Stimulated activated CD4-positive, alpha-beta T cell treated with anti-CD3 and anti-CD28 coated beads, Interleukin-4, amount 100 ng/mL, for 48 hours (primary cell): ENCODE results near the gene RSPH10B2.
A peak's percentile ranks its signal among the peaks of the same experiment; 100 is the strongest.
"Not testable (repeated sequence)": the region's sequence is repeated elsewhere in the genome, so short reads cannot be mapped to it uniquely, and the experiment has no call there.

ENCODE experiments used
- DNase-seq, 2 donors: peaks; one replicate each; pipeline ENCODE4 v3.0.0-alpha.2; 2020; ENCODE audit warnings: low read depth in 2 of 2

RSPH10B2 gene

DNA sequence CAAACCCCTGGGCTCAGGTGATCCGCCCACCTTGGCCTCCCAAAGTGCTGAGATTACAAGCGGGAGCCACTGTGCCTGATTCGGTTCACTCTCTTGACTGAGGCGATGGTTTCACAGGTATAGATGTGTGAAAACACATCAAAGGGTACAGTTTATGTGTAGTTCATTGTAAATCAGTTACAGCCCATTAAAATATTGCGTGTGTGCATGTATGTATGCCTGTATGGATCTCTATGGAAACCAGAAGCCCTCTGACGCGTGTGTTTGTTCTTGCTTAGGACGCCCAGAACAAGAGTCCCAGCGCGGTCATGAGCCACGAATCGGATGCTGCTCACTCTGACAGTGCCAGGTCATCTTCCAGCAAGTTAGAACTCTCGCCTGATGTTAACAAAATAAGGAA is 35.5 kb downstream of the RSPH10B2 start:
- not testable (repeated sequence) for DNase-seq

- DNase-seq, result not testable (repeated sequence)
These were observed 38.4 kb downstream of the RSPH10B2 start for GRCh38 chr7:6792113-6792872.

- DNase-seq, result not testable (repeated sequence)
These were observed 40.4 kb downstream of the RSPH10B2 start for GRCh38 chr7:6794276-6794675.

DNA sequence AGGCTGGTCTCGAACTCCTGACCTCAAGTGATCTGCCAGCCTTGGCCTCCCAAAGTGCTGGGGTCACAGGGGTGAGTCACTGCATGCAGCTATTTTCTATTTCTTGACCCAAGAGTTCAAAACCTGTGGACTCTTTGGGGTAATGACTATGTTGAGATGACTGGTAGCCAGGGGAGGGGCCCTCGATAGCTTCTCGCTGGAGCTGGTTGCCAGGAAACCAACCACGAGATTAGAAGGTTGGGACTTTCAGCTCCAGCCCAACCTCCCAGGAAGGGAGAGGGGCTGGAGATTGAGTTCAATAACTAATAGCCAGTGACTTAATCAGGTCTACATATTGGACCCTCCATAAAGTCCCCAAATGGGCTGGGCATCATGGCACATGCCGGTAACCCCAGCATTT is 43.3 kb downstream of the RSPH10B2 start:
- not testable (repeated sequence) for DNase-seq

DNA sequence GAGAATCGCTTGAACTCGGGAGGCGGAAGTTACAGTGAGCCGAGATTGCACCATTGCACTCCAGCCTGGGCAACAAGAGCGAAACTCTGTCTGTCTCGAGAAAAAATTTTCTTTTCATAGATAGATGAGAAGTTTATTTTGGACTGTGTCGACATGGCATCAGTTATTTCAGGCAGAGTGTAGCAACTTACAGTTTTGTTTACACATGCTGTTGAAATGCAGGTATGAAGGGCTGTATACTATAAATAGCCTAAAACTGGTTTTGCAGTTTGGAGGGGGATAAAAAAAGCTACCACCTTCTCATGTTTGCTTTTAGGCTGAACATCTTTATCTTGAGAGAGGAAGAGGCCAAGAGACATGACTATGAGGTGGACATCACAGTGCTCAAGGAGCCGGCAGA is 44.1 kb downstream of the RSPH10B2 start:
- DNase-seq, result not testable (repeated sequence)

DNA sequence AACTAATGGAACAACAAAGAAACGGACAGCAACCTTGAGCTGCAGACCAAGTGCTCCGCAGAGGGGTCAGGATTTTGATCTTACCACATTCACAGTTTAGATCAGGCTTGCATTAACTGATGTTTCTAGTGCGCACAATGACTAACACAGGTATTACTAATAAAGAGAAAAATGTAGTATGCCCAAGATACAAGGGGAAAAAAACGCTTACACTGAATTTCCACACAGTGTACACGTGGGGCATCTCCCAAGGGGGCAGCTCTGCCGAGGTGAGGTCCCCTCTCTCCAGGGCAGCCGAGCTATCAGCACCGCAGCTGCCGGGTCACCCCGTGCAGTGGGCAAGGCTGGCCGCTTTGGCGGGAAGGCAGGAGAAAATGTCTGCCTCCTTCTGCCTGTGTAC is 46.0 kb downstream of the RSPH10B2 start:
- not testable (repeated sequence) for DNase-seq

GRCh38 chr7:6800331-6800730 is 46.4 kb downstream of the RSPH10B2 start:
- DNase-seq, result not testable (repeated sequence)

DNA sequence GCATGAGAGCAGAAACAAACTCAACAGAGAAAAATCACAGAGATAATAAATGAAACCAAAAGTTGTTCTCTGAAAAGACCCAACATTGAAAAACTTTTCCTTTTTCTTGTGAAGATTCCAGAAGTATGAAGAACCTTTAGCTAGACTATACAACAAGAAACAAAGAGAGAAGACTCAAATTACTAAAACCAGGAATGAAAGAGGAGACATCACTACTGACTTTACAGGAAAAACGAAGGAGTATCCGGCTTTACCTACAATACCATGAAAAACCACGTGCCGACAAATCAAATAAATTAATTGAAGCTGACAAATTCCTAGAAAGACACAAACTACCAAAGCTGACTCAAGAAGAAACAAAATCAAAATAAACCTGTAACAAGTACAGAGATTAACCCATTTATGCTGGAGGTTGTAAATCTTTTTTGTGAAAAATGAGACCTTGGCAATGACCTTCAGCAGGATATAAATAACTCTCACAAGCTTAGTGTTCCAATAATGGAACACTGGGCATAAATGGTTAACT is 53.6 kb downstream of the RSPH10B2 start:
- DNase-seq, result not testable (repeated sequence)

- DNase-seq, result not testable (repeated sequence)
These were observed 54.1 kb downstream of the RSPH10B2 start for GRCh38 chr7:6807959-6808358.

DNA sequence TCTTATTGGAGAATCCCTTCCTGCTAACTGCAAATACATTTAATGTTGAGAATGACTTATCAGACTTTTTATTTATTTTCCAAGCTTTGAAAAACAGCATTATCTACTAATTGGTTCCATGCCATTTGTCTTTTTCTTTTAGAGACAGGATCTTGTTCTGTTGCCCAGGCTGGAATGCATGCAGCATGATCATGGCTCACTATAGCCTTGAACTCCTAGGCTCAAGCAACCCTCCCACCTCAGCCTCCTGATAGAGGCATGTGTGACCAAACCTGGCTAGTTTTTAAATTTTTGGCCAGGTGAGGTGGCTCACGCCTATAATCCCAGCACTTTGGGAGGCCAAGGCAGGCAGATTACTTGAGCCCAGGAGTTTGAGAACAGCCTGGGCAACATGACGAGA is 59.1 kb downstream of the RSPH10B2 start:
- not testable (repeated sequence) for DNase-seq

DNA sequence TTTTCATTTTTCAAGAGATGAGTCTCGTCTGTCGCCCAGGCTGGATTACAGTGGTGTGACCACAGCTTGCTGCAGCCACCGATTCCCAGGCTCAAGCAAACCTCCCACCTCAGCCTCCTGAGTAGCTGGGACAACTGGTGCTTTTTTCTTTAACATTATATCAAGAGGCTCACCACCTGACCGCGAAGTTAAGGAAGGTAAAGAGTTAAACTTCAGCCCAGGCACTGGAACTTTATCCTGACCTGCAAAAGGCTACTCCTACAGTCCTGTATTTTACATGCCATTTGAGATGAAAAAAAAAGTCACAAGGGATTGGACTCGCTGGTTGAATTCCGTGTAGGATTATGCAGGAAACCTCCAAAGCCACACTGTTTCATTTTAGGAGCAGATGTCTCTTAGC is 61.6 kb downstream of the RSPH10B2 start:
- DNase-seq, result not testable (repeated sequence)

DNA sequence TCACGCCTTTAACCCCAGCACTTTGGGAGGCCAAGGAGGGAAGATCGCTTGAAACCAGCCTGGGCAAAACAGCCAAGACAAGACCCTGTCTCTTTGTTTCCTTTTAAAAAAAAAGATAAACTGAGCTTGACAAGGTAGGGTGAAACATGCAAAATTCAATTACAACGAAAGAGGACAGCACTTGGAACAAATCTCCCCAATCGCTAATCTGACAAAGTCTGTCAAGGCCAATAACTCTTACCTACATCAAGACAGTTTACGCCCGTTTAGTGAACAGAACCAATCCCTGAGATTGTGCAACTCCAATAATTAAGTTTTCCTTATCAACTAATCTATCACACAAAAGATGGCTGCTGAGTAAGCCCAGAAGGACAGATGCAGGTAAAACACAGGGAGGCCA is 67.7 kb downstream of the RSPH10B2 start:
- not testable (repeated sequence) for DNase-seq

DNA sequence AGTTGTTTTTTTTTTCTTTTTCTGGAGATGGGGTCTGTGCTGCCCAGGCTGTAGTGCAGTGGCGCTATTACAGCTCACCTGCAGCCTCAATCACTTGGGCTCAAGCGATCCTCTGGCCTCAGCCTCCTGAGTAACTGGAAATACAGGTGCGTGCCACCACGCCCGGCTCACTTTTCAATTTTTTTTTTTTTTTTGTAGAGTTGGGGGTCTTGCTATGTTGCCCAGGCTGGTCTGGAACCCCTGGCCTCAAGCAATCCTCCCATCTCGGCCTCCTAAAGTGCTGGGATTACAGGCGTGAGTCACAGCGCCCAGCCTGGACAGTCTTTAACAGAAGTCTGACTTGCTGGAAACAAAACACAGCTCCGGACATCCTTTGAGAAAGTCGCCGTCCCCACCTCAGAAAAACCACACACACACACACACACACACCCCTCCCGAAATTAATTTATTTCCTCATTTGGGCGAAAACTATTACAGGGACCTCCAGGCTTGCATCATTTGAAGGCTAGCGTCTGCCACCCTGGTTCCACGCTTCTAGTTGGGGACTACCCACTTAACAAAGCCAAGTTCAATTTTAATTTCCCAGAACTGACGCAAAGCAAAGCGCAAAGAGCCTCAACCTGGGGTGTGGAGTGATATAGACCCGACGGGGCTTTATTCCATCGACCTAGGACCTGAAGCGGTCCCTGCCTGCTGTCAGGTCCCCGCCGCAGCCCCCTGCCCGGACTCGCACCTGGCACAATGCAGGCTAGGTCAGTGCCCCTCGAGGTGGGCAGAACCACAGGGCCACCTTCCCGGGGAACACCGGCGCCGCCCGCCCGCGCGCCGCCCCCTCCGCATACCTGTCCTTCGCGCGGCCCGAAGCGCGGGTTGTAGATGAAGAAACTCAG is 71.6 kb downstream of the RSPH10B2 start:
- DNase-seq, result not testable (repeated sequence)

GRCh38 chr7:6826151-6826550 is 72.2 kb downstream of the RSPH10B2 start, which contains the start of gene CCZ1B:
TSS of gene CCZ1B (minus strand) at chr7:6826275. CDS start at chr7:6826197, 78 bp downstream.
- peak; percentile 67 to 86 for DNase-seq

GRCh38 chr7:6827180-6827579 is 73.3 kb downstream of the RSPH10B2 start:
- DNase-seq, result not testable (repeated sequence)

DNA sequence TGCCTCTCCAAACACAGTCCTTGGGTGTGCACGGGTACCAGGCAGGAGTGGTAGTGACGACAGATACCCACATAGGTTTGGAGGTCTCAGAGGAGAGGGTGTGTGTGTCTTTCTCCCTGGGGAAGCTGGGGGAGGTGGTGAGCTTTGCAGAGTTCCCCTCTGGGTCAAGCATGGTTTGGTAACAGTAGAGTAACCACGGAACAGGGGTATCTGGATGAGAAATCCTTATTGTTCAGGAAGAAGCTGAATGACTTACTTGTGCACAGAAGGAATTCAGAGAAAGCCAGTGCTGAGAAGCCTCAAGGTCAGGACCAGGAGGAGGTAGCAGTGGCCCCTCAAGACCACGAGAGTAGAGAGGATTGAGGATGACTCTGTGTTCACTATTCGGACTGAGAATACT is 75.7 kb downstream of the RSPH10B2 start:
- not testable (repeated sequence) for DNase-seq

DNA sequence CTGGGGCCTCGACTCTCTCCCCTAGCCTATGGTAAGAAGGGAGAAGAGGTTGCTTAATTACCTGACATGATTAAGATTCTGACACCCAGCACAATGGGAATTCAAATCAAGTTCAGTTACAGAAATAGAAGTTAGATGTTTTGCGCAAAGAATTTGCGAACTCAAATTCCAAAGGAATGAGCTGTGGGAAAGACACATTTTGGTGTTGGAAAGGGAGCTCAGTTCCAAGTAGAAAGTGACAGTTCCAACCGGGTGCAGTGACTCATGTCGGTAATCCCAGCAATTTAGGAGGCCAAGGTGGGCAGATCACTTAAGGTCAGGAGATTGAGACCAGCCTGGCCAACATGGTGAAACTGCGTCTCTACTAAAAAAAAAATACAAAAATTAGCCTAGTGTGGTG is 76.1 kb downstream of the RSPH10B2 start:
- not testable (repeated sequence) for DNase-seq

DNA sequence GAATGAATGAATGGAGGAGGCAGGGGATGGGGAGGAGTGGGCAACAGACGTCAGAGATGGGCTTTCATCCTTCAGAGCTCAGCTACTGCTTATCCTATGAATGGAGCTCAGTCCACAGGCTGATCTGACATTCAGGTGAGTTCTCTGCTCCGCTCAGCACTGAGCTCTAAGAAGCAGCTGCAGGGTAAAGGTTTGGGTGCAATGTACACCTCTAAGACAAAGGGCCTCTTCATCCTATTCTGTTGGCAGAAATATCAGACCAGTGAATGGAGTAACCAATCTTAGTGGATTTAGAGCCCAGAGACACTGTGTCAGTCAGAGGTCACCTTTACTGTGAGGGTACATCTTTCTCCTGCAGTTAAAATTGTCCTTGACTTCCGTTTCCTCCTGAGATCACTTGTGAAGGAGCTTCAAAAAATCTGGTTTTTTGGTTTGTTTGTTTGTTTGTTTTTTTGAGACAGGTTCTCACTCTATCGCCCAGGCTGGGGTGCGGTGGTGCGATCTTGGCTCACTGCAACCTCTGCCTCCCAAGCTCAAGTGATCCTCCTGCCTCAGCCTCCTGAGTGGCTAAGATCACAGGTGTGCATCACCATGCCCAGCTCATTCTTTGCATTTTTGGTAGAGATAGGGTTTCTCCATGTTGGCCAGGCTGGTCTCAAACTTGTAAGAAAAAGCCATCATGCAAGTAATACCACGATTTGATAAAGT is 77.3 kb downstream of the RSPH10B2 start:
- no peak for DNase-seq

GRCh38 chr7:6833636-6834035 is 79.7 kb downstream of the RSPH10B2 start:
- no peak for DNase-seq

DNA sequence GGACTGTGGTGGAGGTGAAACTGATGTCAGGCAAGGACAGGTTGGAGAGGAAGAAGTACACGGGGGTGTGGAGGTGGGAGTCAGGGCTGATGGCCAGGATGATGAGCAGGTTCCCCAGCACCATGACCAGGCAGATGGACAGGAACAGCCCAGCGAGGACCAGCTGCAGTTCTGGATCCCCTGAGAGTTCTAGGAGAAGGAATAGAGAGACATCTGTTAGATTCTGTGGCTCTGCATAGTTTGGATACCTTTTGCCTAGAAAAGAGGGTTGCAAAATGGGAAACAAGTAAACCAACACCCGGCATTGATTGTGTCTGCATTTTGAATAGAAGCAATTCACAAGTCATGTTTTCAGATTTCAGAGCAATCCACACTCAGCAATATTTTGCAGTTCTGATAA is 81.6 kb downstream of the RSPH10B2 start:
- not testable (repeated sequence) for DNase-seq

GRCh38 chr7:6837081-6837480 is 83.2 kb downstream of the RSPH10B2 start:
- not testable (repeated sequence) for DNase-seq
